Motor neuron (in vitro differentiated cells): Measurements from ENCODE around the gene TMEM51. TPM values are rescaled to one million over a fixed set of nuclear protein-coding genes. Genes with fewer than 3 reads are reported as not detected.
A peak's percentile ranks its signal among the peaks of the same experiment; 100 is the strongest.
"Not testable (repeated sequence)": the region's sequence is repeated elsewhere in the genome, so short reads cannot be mapped to it uniquely, and the experiment has no call there.

Experiments
- ATAC-seq, 8 experiments: fragments of 200-7000 bp; cut with Tn5 transposase; replicated peaks in 6 of 8; 2 replicates each; pipeline ENCODE4 v1.8.0; 2021; ENCODE audit warnings: mild to moderate bottlenecking in 8 of 8, moderate library complexity in 8 of 8
- H3K27ac ChIP-seq, 2 donors: fragments of 250-450 bp; sonication (Bioruptor Pico); 2 replicates each; pipeline ENCODE4 v1.9.0; 2021; ENCODE audit warnings: antibody characterized with exemption in 2 of 2, mild to moderate bottlenecking in 2 of 2, moderate library complexity in 1 of 2
- H3K4me1 ChIP-seq, 2 donors: fragments of 250-450 bp; sonication (Bioruptor Pico); replicated peaks in 1 of 2; 2 replicates each; pipeline ENCODE4 v1.6.1; 2021; ENCODE audit warnings: antibody characterized with exemption in 2 of 2, mild to moderate bottlenecking in 2 of 2, moderate library complexity in 1 of 2
- H3K4me3 ChIP-seq, 5 donors: fragments of 250-450 bp; sonication (Bioruptor Pico); 2 replicates each; pipeline ENCODE4 v1.9.0; 2021; ENCODE audit warnings: antibody characterized with exemption in 5 of 5, mild to moderate bottlenecking in 5 of 5, moderate library complexity in 4 of 5
- WGBS, 10 experiments: fragments of 450-650 bp; shearing (Covaris generic); methylation state at CpG; one replicate each; pipeline ENCODE4 v1.0.0; 2022; 5-methylcytosine and 5-hydroxymethylcytosine counted together
- in situ Hi-C, 9 experiments: fragments of 400-800 bp; cut with MboI; loops; one replicate each; pipeline ENCODE4 v1.15.0; 2021; ENCODE audit warnings: low sequenced_read_pairs in 9 of 9, low pct_unique_long_range_greater_than_20kb in 2 of 9; ENCODE audit not compliant: unreplicated experiment in 9 of 9
- total RNA-seq, 8 experiments: library from RNA; unstranded; fragments of 300-600 nt; gene quantifications; 2 replicates each; pipeline versions ENCODE4 v1.2.3 to v1.2.4, GENCODE V29; 2022

The TMEM51 gene
- total RNA-seq, 8 experiments from 2014 or later = 1.2 to 8.4 (median 3.6) TPM

DNA sequence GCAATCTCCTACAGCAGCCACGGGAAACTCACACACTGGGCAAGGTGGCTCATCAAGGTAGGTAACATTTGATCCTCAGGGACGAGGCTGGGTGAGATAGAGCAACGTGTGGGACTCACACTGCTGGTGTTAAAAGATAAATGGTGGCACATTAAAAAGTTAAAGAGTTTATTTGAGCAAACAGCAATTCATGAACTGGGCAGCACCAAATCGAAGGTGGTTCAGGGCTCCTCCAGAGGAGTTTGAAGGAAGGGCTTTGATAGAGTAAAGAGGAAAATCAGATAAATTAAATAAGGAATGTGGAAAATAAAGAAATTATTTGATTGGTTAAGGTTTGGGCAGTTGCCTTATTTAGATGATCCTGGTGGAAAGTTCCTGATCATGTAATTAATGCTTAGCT lies 23.6 kb upstream of the TMEM51 start:
- ATAC-seq = no peak

DNA sequence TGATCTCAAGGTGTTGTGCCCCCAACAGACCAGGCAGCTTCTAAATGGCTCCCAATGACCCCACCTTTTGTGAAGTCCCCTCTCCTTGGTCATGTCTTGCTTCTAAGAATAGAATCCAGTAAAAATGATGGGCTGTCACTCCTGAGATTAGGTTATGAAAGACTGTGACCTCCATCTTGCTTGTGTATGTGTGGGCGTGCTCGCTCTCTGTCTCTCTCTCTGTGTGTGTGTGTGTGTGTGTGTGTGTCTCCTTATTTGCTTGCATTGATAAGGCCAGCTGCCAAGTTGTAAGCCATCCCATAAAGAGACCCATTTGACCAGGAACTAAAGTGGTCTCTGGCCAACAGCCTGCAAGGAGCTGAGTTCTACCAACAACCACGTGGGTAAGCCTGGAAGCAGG lies 22.9 kb upstream of the TMEM51 start:
- no peak for ATAC-seq
- Histone ChIP-seq H3K4me1 (no peaks in the 10 kb centered on the region), H3K27ac (no peak overlapping the region), H3K4me3 (no peak overlapping the region)
- in situ Hi-C loops = loop anchor here in 5 of 9 experiments (25.0 kb wide), 3 partner anchors 132 to 307 kb away; partner anchors contain the start of genes CTRC (in 3 of the 5) and EFHD2 (in 1 of the 5)
- 40 to 100% (median 78%) methylated on average over 1 to 3 of the region's 3 CpGs; no CpG with 5 or more reads in 4 of the 10 experiments for WGBS, 10 experiments

More for the DNA sequence above, 23.6 kb upstream of the TMEM51 start:
- Histone ChIP-seq H3K27ac (no peak overlapping the region), H3K4me1 (no peaks in the 10 kb centered on the region), H3K4me3 (no peak overlapping the region)
- WGBS, 10 experiments = 22 to 100% (median 74%) methylated on average over 1 to 4 of the region's 4 CpGs
- in situ Hi-C loops = loop anchor here in 5 of 9 experiments (10.0 to 25.0 kb wide), 4 partner anchors 132 to 307 kb away; partner anchors contain the start of genes CTRC (in 3 of the 5) and EFHD2 (in 1 of the 5)

DNA sequence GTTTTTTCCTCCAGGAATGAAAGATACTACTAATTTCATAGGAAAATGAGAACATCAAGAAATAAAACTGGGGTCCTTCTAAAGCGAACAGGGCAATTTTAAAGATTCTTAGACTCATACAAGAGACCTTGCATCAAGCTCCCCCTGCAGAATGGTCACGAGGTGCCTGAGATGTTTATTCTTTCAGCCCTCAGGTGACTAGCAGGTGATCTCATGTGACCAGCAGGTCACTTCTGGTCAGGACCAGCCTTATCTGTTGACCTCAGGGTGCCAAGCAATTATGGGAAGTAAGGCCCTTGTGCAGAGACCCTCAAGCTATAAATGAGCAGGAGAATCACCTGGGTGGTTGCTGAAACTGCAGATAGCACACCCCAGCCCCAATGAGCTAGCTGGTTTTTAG lies 20.6 kb upstream of the TMEM51 start:
- H3K4me3 ChIP-seq = no peak overlapping the region
- in situ Hi-C loops = loop anchor here in 5 of 9 experiments (25.0 kb wide), 3 partner anchors 129 to 304 kb away; partner anchors contain the start of genes CTRC (in 3 of the 5) and EFHD2 (in 1 of the 5)
- no peak overlapping the region for H3K27ac ChIP-seq
- WGBS, 10 experiments = 0 to 100% (median 67%) methylated on average over 1 to 2 of the region's 2 CpGs; no CpG with 5 or more reads in 2 of the 10 experiments
- H3K4me1 ChIP-seq = no peaks in the 10 kb centered on the region
- ATAC-seq = no peak

DNA sequence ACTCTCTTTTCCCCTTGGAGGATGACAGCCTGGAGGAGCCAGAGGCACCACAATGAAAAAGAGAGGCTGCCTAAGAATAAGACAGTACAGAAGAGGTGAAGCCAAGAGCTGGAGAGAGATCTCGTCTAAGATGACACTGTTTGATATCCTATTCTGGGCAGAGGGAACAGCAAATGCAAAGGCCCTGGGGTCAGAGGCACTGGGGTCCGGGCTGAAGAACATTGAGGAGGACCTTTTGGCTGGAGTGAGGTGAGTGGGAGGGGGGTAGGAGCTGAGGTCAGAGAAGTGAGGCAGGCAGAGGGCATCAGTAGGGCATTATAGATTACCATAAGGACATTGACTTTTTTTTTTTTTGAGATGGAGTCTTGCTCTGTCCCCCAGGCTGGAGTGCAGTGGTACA lies 19.3 kb upstream of the TMEM51 start:
- Histone ChIP-seq H3K4me1 (no peaks in the 10 kb centered on the region), H3K4me3 (no peak overlapping the region), H3K27ac (no peak overlapping the region)
- in situ Hi-C loops = loop anchor here in 5 of 9 experiments (25.0 kb wide), 3 partner anchors 128 to 303 kb away; partner anchors contain the start of genes CTRC (in 3 of the 5) and EFHD2 (in 1 of the 5)
- 0 to 100% (median 65%) methylated on average over 1 to 2 of the region's 2 CpGs; no CpG with 5 or more reads in 5 of the 10 experiments for WGBS, 10 experiments
- ATAC-seq = no peak

GRCh38 chr1:15135604-15136003 lies 17.9 kb upstream of the TMEM51 start:
- WGBS, 10 experiments = 80 to 87% (median 82%) methylated on average over 1 to 3 of the region's 10 CpGs; no CpG with 5 or more reads in 7 of the 10 experiments
- not testable (repeated sequence) for ATAC-seq, H3K4me1 ChIP-seq, H3K27ac ChIP-seq, H3K4me3 ChIP-seq
- in situ Hi-C loops = loop anchor here in 5 of 9 experiments (25.0 kb wide), 3 partner anchors 127 to 302 kb away; partner anchors contain the start of genes CTRC (in 3 of the 5) and EFHD2 (in 1 of the 5)

GRCh38 chr1:15137809-15138208 lies 15.7 kb upstream of the TMEM51 start:
- in situ Hi-C loops = loop anchor here in 5 of 9 experiments (25.0 kb wide), 3 partner anchors 124 to 299 kb away; partner anchors contain the start of genes CTRC (in 3 of the 5) and EFHD2 (in 1 of the 5)
- peak in 2 of 8 experiments; percentile 69 to 89 for ATAC-seq
- whole genome bisulfite sequencing, 10 experiments = 86 to 100% (median 89%) methylated on average over 3 to 5 of the region's 6 CpGs; no CpG with 5 or more reads in 7 of the 10 experiments
- no peaks in the 10 kb centered on the region for H3K4me1 ChIP-seq
- H3K27ac ChIP-seq = no peak overlapping the region
- H3K4me3 ChIP-seq = no peak overlapping the region

GRCh38 chr1:15139654-15140350 lies 13.7 kb upstream of the TMEM51 start:
- WGBS, 10 experiments = 0 to 83% (median 64%) methylated on average over 1 to 15 of the region's 15 CpGs; no CpG with 5 or more reads in 2 of the 10 experiments
- in situ Hi-C loops = loop anchor here in 5 of 9 experiments (25.0 kb wide), 3 partner anchors 122 to 297 kb away; partner anchors contain the start of genes CTRC (in 3 of the 5) and EFHD2 (in 1 of the 5)
- H3K4me1 ChIP-seq = no peaks in the 10 kb centered on the region
- peak in 7 of 8 experiments; percentile 27 to 85 (median 76) for ATAC-seq
- H3K27ac ChIP-seq = no peak overlapping the region
- H3K4me3 ChIP-seq = no peak overlapping the region

DNA sequence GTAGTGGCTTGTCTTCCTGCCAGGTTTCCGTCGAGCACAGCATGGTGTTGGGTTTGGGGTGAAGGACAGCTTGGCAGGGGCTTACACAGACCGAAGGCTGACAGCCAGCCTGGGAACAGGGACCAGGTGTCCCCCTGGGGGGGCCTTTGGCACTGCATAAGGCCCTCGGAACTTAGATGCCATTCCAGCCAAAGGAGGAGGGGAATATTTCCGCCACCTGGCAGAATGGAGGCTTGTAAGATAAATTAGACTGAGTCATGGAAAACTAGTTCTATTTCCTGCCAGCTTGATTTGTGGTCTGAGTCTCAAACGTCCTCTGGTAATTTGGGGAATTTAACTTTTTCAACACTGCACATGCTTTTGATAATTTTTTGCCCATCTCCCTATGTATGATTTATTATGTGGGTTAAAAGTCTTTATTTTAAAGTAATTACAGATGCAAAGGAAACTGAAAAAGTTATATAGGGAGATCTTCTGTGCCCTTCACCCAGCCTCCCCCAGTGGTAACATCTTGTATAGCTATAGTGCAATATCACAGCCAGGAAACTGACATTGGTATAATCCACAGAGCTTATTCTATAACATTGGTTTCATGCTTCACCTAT lies 11.5 kb upstream of the TMEM51 start:
- no peak overlapping the region for H3K27ac ChIP-seq
- H3K4me3 ChIP-seq = no peak overlapping the region
- ATAC-seq = peak in 1 of 8 experiments; percentile 34
- in situ Hi-C loops = loop anchor here in 5 of 9 experiments (25.0 kb wide), 3 partner anchors 120 to 295 kb away; partner anchors contain the start of genes CTRC (in 3 of the 5) and EFHD2 (in 1 of the 5)
- WGBS, 10 experiments = 0 to 85% (median 74%) methylated on average over 1 to 6 of the region's 6 CpGs; no CpG with 5 or more reads in 4 of the 10 experiments
- no peaks in the 10 kb centered on the region for H3K4me1 ChIP-seq

- in situ Hi-C loops = loop anchor here in 5 of 9 experiments (25.0 kb wide), 3 partner anchors 117 to 292 kb away; partner anchors contain the start of genes CTRC (in 3 of the 5) and EFHD2 (in 1 of the 5)
- Histone ChIP-seq H3K4me1 (peaks cover 0 to 3% of the 10 kb centered on the region in 2 donors), H3K27ac (no peak overlapping the region), H3K4me3 (no peak overlapping the region)
- WGBS, 10 experiments = 0 to 100% (median 90%) methylated on average over 1 to 2 of the region's 2 CpGs; no CpG with 5 or more reads in 6 of the 10 experiments
- no peak for ATAC-seq
Observed at GRCh38 chr1:15145327-15145726, 8.2 kb upstream of the TMEM51 start.

DNA sequence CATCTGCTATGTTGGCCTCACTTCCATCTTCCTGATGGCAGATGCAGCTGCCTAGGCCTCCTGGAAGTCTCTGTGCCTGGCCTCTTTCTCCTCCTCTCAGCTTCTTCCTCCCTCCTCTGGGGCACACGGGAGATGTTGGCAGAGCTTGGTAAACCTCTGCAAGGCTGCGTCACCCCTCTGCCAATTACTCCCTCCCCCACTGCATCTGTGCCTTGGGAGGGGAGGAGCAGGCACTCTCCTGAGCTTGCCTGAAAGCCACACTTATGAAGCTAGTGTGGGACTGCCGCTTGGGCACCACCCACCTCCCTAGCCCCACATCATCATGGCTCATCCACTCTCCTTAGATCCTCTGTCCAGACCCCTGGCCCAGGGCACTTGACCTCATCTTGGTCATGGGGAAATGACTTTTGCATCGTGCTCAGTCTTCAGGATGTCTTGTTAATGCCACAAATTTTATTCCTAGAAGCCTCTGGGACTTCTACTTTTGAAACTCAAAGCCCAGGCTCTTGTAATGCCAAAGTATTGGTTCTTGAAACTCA lies 7.3 kb upstream of the TMEM51 start:
- WGBS, 10 experiments = 0 to 79% (median 46%) methylated on average over 1 to 4 of the region's 4 CpGs; no CpG with 5 or more reads in 4 of the 10 experiments
- Histone ChIP-seq H3K4me1 (peaks cover 0 to 3% of the 10 kb centered on the region in 2 donors), H3K4me3 (no peak overlapping the region), H3K27ac (no peak overlapping the region)
- in situ Hi-C loops = loop anchor here in 5 of 9 experiments (25.0 kb wide), 3 partner anchors 116 to 291 kb away; partner anchors contain the start of genes CTRC (in 3 of the 5) and EFHD2 (in 1 of the 5)
- no peak for ATAC-seq

GRCh38 chr1:15146971-15147376 lies 6.6 kb upstream of the TMEM51 start:
- peaks cover 0 to 3% of the 10 kb centered on the region in 2 donors for H3K4me1 ChIP-seq
- no peak overlapping the region for H3K27ac ChIP-seq
- WGBS, 10 experiments = 8 to 93% (median 72%) methylated on average over 1 to 4 of the region's 4 CpGs; no CpG with 5 or more reads in 4 of the 10 experiments
- H3K4me3 ChIP-seq = no peak overlapping the region
- ATAC-seq = no peak
- in situ Hi-C loops = loop anchor here in 5 of 9 experiments (25.0 kb wide), 3 partner anchors 115 to 290 kb away; partner anchors contain the start of genes CTRC (in 3 of the 5) and EFHD2 (in 1 of the 5)

GRCh38 chr1:15148004-15148403 lies 5.5 kb upstream of the TMEM51 start:
- in situ Hi-C loops = loop anchor here in 5 of 9 experiments (25.0 kb wide), 3 partner anchors 114 to 289 kb away; partner anchors contain the start of genes CTRC (in 3 of the 5) and EFHD2 (in 1 of the 5)
- H3K4me3 ChIP-seq = no peak overlapping the region
- H3K4me1 ChIP-seq = peaks cover 0 to 3% of the 10 kb centered on the region in 2 donors
- 52 to 83% (median 72%) methylated on average over 1 to 6 of the region's 6 CpGs; no CpG with 5 or more reads in 1 of the 10 experiments for WGBS, 10 experiments
- no peak overlapping the region for H3K27ac ChIP-seq
- ATAC-seq = no peak
